GM21381 (cell line): Measurements from ENCODE around the gene KRT1.

ENCODE experiments used
- ATAC-seq: cut with Tn5 transposase; IDR thresholded peaks from one replicate; pipeline ENCODE4 v1.9.1; 2021; ENCODE audit warnings: mild to moderate bottlenecking, moderate library complexity; ENCODE audit not compliant: unreplicated experiment

Gene KRT1

GRCh38 chr12:52662918-52663229, 17.3 kb downstream of the KRT1 start:
- ATAC-seq = no peak

GRCh38 chr12:52662093-52662917, 17.9 kb downstream of the KRT1 start:
- no peak for ATAC-seq

- ATAC-seq = no peak
Measured at GRCh38 chr12:52661668-52662067, 18.5 kb downstream of the KRT1 start.

DNA sequence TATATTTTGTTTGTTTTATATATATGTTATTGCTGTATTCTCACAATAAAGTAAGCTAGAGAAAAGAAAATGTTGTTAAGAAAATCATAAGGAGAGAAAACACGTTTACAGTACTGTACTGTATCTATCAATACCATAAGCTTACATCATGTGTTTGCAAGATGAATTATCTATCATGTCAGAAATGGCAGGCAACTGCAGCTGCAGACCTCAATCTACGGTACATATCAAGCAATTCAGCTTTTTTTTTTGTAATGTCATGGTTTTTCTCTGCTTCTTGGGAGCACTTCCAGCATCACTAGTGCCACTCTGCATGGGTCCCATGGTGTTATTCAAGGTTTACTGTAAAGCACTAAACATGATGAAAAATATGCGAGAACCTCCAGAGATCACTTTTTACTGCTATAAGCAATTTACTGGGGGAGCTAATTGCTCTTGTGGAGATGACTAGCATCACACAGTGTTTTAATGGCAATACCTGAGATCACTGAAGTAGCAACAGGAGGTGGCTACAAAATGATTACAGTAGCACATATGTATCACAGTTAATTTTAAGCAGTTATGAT, 19.2 kb downstream of the KRT1 start:
- ATAC-seq = no peak

- ATAC-seq = no peak
Measured at GRCh38 chr12:52659951-52660350, 20.3 kb downstream of the KRT1 start.

DNA sequence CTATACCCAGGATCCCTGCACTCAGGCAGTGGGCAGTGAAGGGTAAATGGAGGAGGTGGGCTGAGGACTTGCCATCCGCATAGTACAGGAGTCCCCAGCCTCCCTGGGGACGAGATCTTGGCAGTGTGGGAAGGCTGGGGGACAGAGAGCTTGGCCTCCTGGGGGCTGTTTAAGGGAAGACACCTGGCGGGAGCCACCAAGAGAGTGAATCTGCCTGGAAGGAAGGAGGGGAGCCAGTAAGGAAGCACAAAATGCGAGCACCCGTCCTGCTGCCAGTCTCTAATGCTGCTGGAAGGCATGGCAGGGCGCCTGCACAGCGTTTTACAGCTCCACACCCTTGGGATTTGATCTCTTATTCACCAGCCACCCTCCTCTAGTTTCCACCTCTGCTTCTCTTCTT, 20.8 kb downstream of the KRT1 start:
- ATAC-seq = no peak

DNA sequence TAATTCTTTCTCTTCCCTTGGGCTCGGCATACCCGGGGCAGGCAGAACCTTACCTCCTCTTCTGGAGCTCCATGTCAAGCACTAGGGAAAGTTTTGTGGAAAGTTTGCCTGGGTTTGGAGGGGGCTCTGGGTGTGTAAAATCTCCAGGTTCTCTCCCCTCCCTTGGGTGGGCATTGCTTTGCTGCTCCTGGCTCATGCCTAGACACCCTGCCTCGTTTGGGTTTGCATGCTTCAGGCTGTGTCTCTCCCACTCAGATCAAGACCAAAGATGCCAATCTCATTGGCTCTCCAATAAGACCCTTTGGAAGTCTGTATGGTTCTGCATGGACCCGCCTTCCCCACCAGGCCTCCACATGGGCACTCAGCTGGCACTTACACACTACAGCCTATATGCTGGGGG, 22.0 kb downstream of the KRT1 start:
- ATAC-seq = no peak

DNA sequence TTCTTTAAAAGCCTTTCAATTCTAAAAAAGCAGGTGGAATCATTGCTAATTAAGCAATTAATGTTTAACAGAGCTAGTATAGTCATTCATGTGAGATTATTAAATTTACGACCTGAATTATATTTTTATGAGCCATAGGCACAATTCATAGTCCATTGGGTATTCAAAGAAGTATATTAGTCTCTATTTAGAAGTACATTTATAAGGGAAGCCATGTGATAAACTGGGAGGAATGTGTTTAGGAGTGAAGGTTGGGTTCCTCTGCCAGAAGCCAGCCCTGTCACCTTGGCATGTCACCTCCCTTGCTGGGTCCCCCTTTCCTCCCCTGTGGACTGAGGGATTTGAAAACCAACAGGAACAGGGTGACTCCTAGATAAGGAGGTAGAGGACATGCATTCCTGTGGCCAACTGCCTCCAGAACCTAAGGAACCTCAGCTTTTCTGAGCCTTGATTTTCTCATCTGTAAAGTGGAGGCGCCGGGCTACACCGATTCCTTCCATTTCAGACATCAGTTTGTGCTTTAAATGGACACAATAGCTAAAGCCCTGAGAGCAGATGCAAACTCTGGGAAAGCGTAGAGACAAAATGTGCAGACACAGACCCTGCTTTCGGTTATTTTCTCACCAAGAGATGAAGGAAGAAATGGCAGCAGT, 22.8 kb downstream of the KRT1 start:
- no peak for ATAC-seq

- no peak for ATAC-seq
Measured at GRCh38 chr12:52656616-52657015, 23.6 kb downstream of the KRT1 start.

GRCh38 chr12:52655720-52656124, 24.5 kb downstream of the KRT1 start:
- no peak for ATAC-seq

- no peak for ATAC-seq
Measured at GRCh38 chr12:52655251-52655650, 25.0 kb downstream of the KRT1 start.

GRCh38 chr12:52651726-52652261, 28.4 kb downstream of the KRT1 start, which contains the start of gene KRT2:
Gene KRT2, minus strand, starts transcription at chr12:52652211. Its CDS starts 69 bp downstream, at chr12:52652142.
- no peak for ATAC-seq

DNA sequence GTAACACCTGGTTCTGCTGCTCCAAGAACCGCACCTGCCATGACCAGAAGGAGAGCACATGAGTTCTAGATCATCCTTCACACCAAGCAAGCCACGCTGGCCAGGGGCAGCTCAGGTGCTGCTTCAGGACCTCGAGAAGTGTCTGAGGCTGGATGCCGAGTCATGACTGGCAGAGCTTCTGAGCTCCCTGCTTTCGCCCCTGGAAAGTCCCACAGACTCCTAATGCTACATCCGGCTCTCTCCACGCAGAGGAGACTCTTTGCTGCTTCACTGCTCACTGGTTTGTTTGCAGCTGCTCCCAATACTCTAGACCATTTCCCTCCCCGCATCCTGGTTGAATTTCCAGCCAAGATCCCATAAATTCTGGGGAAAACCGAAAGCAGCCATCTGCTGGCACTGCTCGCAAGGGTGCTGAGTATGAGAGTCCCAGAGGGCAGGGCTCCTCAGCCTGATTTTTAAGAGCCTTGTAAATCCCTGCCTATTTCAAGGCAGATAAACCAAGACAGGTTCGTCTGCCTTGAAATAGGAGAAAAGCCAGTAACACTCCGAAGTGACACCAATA, 29.6 kb downstream of the KRT1 start:
- no peak for ATAC-seq

DNA sequence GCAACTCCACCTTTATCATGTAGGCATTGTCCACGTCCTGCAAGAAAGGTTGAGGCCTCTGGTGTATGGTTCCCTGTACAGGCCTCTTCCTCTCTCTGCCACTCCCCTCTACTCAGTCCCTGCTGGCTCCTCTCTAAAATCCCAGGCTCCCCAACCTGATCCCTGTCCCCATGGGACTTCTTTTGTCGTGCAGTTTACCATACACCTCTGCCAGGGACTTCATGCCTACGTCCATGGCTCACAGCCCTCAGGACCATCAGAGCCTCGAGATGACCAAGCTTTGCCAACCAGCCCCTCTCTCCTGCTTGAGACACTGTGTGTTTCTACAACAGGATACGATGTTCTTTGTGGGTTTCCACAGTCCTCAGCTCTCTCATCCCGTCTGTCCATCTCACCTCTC, 31.1 kb downstream of the KRT1 start:
- no peak for ATAC-seq

GRCh38 chr12:52648012-52648550, 32.1 kb downstream of the KRT1 start:
- no peak for ATAC-seq

DNA sequence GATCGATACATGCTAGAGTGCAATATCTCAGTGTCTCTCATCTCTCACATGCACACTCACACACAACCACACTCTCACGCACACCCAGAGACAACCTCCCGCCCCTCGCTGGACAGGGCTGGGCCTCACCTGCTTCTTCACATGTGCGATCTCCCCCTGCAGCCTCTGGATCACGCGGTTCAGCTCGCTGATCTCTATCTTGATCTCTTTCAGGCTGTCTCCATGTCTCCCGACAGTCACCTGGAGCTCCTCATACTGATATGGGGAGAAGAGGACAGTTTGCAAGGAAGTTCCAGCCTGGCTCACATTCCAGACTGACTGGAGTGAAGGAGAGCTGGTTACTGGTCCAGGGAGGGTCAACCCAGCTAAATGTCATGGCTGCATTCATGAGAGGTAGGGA, 32.6 kb downstream of the KRT1 start:
- ATAC-seq = no peak

GRCh38 chr12:52646613-52647012, 33.6 kb downstream of the KRT1 start:
- no peak for ATAC-seq

- no peak for ATAC-seq
Measured at GRCh38 chr12:52645982-52646381, 34.2 kb downstream of the KRT1 start.

DNA sequence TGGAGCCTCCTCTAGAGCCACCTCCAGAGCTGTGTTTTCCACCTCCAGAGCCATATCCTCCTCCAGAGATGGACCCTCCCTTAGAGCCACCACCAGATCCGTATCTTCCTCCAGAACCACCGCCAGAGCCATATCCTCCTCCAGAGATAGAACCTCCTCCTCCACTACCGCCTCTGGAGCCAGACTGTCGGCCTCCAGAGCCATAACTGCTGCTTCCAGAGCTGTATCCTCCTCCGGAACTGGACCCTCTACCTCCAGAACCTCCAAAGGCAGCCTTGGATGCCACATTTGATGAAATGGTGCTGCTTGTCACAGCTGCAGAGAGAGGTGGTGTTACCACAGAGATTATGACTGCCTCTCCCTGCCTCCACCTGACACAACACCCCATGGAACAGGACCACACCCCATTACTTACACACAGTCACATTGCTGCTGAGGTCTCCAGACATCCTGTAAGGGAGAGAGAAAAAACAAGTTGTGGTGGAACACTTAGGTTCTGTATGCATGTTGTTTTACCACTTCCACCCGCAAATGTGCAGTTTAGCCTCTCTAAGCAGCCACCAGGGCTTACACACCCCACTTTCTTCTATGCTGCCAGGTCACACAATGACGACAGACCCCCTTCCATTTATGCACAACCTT, 35.0 kb downstream of the KRT1 start:
- ATAC-seq = no peak

- ATAC-seq = no peak
Measured at GRCh38 chr12:52644078-52644415, 36.2 kb downstream of the KRT1 start.
